Neutrophil (primary cell): ENCODE results near the gene PTGFRN.
"Not testable (repeated sequence)": the region's sequence is repeated elsewhere in the genome, so short reads cannot be mapped to it uniquely, and the experiment has no call there.

ENCODE experiments used
- H3K27ac ChIP-seq: fragments of 200-600 bp; sonication (generic); 2 replicates; pipeline ENCODE4 v1.5.1; 2016; ENCODE audit warnings: mild to moderate bottlenecking, moderate library complexity
- H3K27me3 ChIP-seq: fragments of 200-600 bp; sonication (generic); 2 replicates; pipeline ENCODE4 v1.6.0; 2016; ENCODE audit warnings: mild to moderate bottlenecking
- H3K36me3 ChIP-seq: fragments of 200-600 bp; sonication (generic); 2 replicates; pipeline ENCODE4 v1.5.1; 2017
- H3K4me1 ChIP-seq, 2 experiments: fragments of 200-600 bp in 1 of 2; sonication (generic) in 1 of 2; 1 replicate in 1 of 2; 2 replicates in 1 of 2; pipeline versions ENCODE4 v1.5.1 to v1.6.1; 2013 to 2016; ENCODE audit warnings: low read depth in 1 of 2, low read length in 1 of 2, mild to moderate bottlenecking in 1 of 2, moderate library complexity in 1 of 2; ENCODE audit not compliant: control insufficient read depth in 1 of 2, insufficient read depth in 1 of 2
- H3K4me3 ChIP-seq, 2 experiments: fragments of 200-600 bp in 1 of 2; sonication (generic) in 1 of 2; 1 replicate in 1 of 2; 2 replicates in 1 of 2; pipeline ENCODE4 v1.5.1; 2013 to 2016; ENCODE audit warnings: low read depth in 1 of 2, low read length in 1 of 2, mild to moderate bottlenecking in 1 of 2, moderate library complexity in 1 of 2
- H3K9me3 ChIP-seq: fragments of 200-600 bp; sonication (generic); 2 replicates; pipeline ENCODE4 v1.5.1; 2016
- TF ChIP-seq, protein P1 (sequence below): fragments of 200-600 bp; sonication (generic); IDR thresholded peaks from 2 replicates; pipeline ENCODE4 v1.5.1; 2016; ENCODE audit warnings: antibody characterized with exemption

Gene PTGFRN

DNA sequence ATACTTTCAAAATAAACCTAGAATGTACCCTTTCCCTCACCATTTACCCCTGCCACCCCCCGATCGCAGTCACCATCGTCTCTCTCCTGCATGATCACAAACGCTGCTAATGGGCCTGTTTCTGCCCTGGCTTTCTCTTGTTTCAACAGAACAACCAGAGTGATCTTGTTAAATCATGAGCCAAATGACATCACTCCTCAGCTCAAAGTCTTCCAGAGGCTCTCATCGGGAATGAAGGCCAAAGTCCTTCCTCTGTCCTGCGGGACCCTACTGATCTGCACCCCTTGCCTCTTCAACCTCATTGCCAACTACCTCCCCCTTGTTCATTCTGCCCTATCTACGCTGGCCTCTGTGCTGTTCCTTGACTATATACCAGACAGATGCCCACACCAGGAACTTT, 39.4 kb upstream of the PTGFRN start:
- Histone ChIP-seq H3K4me3 (no peak overlapping the region), H3K36me3 (no peaks in the 10 kb centered on the region), H3K27me3 (peaks cover 8% of the 10 kb centered on the region), H3K9me3 (no peaks in the 10 kb centered on the region), H3K27ac (no peak overlapping the region), H3K4me1 (no peaks in the 10 kb centered on the region)
- TF ChIP-seq, protein P1, sequence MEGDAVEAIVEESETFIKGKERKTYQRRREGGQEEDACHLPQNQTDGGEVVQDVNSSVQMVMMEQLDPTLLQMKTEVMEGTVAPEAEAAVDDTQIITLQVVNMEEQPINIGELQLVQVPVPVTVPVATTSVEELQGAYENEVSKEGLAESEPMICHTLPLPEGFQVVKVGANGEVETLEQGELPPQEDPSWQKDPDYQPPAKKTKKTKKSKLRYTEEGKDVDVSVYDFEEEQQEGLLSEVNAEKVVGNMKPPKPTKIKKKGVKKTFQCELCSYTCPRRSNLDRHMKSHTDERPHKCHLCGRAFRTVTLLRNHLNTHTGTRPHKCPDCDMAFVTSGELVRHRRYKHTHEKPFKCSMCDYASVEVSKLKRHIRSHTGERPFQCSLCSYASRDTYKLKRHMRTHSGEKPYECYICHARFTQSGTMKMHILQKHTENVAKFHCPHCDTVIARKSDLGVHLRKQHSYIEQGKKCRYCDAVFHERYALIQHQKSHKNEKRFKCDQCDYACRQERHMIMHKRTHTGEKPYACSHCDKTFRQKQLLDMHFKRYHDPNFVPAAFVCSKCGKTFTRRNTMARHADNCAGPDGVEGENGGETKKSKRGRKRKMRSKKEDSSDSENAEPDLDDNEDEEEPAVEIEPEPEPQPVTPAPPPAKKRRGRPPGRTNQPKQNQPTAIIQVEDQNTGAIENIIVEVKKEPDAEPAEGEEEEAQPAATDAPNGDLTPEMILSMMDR = no peak

DNA sequence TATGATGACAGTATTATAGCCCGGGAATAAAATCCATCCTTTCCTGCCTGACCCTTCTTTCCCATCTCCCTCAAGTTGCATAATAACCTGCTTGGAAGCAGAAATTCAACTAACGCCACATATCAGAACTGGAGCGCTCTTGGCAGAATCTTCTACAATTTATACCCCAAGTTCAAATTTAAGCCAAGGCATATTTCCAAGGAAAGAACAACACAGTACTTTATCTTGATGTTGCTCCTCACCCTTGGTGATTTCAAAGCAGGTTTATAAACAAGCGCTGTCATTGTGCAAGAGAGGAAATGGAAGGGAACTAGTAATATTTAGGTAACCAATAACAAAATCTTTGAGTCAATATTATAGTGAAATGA, 38.0 kb upstream of the PTGFRN start:
- H3K4me3 ChIP-seq = no peak overlapping the region
- TF ChIP-seq, protein P1 = no peak
- peaks cover 16% of the 10 kb centered on the region for H3K27me3 ChIP-seq
- H3K9me3 ChIP-seq = no peaks in the 10 kb centered on the region
- no peaks in the 10 kb centered on the region for H3K36me3 ChIP-seq
- no peaks in the 10 kb centered on the region for H3K4me1 ChIP-seq
- no peak overlapping the region for H3K27ac ChIP-seq

DNA sequence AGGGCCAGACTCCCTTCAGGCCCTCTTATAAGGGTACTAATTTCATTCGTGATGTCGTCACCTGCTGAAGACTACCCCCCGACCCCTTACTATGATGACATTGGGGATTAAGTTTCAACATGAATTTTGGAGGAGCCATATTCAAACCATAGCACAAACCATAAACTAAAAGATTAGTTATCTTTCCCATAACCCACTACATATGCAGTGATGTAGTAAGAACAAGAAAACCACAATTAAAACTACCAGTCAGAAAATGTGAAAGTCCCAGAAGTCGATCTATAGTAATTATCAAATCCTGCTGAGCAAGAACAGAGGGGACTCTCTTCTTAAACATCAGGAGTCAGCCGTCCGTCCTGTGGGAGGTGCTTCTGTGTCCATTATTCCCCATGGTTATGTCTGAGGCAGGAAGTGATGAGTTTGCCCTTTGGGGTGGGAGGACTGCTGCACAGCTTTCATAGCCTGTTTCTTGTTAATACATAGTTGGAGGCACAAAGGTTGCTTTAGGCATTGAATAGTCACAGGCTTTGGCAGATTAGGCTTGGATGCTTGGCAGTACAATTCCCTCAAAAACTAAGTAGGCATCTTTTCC, 35.9 kb upstream of the PTGFRN start:
- Histone ChIP-seq H3K4me1 (no peaks in the 10 kb centered on the region), H3K36me3 (no peaks in the 10 kb centered on the region), H3K27me3 (peaks cover 36% of the 10 kb centered on the region), H3K27ac (no peak overlapping the region), H3K4me3 (no peak overlapping the region), H3K9me3 (no peaks in the 10 kb centered on the region)
- TF ChIP-seq, protein P1 = no peak

DNA sequence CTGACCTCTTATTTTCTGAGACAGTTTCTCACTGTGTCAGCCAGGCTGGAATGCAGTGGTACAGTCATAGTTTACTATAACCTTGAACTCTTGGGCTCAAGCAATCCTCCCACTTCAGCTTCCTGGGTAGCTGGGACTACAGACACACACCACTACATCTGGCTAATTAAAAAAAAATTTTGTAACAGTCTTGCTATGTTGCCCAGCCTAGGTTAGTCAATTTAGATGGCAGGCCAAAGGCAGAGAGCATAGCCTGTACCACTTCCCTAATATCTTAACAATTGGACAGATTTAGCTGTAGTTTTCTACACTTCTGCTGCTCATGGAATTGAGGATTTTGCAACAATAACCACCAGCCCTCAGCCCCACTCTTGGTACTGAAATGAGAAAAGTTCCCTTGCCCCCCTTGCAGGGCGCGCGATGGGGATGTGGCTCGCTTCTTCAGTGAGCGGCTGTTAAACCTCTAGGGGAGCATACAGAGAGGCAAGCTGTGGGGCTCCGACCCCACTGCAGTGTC, 34.9 kb upstream of the PTGFRN start:
- Histone ChIP-seq H3K4me1 (no peaks in the 10 kb centered on the region), H3K27ac (no peak overlapping the region)
- TF ChIP-seq, protein P1 = no peak

DNA sequence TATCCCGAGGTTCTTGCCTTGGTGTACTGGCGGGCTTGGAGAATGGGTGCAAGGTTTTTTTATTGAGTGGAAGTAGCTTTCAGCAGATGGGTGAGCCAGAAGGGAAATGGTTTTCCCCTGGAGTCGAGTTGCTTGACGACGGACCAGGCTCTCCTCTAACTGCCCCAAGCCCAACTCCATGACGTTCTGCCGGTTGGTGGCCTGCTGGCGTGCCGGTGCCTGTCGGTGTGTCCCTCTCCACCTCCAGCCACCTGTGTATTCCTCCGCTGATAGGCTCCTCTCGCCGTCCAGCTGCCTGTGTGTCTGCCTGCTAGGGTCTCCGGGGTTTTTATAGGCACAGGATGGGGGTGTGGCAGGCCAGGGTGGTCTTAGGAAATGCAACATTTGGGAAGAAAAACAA, 34.3 kb upstream of the PTGFRN start:
- Histone ChIP-seq H3K4me3 (no peak overlapping the region), H3K36me3 (no peaks in the 10 kb centered on the region), H3K27ac (no peak overlapping the region), H3K27me3 (peaks cover 51% of the 10 kb centered on the region), H3K9me3 (no peaks in the 10 kb centered on the region), H3K4me1 (no peaks in the 10 kb centered on the region)
- TF ChIP-seq, protein P1 = no peak

More for the DNA sequence above, 34.9 kb upstream of the PTGFRN start:
- Histone ChIP-seq H3K27me3 (peaks cover 46% of the 10 kb centered on the region), H3K4me3 (no peak overlapping the region), H3K36me3 (no peaks in the 10 kb centered on the region), H3K9me3 (no peaks in the 10 kb centered on the region)

DNA sequence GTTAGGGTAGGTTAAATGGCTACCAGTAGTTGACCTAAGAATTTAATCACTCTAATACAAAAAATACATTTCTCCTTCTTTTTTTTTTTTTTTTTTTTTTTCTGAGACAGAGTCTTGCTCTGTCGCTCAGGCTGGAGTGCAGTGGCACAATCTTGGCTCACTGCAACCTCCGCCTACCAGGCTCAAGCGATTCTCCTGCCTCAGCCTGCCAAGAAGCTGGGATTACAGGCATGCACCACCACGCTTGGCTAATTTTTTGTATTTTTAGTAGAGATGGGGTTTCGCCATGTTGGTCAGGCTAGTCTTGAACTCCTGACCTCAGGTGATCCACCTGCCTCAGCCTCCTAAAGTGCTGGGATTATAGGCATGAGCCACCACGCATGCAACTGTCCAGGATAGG, 33.8 kb upstream of the PTGFRN start:
- not testable (repeated sequence) for H3K36me3 ChIP-seq, H3K4me1 ChIP-seq, H3K4me3 ChIP-seq, H3K27ac ChIP-seq, H3K9me3 ChIP-seq
- peaks cover 51% of the 10 kb centered on the region for H3K27me3 ChIP-seq
